ENCODE measurements around the gene APBA2.

The APBA2 gene

DNA sequence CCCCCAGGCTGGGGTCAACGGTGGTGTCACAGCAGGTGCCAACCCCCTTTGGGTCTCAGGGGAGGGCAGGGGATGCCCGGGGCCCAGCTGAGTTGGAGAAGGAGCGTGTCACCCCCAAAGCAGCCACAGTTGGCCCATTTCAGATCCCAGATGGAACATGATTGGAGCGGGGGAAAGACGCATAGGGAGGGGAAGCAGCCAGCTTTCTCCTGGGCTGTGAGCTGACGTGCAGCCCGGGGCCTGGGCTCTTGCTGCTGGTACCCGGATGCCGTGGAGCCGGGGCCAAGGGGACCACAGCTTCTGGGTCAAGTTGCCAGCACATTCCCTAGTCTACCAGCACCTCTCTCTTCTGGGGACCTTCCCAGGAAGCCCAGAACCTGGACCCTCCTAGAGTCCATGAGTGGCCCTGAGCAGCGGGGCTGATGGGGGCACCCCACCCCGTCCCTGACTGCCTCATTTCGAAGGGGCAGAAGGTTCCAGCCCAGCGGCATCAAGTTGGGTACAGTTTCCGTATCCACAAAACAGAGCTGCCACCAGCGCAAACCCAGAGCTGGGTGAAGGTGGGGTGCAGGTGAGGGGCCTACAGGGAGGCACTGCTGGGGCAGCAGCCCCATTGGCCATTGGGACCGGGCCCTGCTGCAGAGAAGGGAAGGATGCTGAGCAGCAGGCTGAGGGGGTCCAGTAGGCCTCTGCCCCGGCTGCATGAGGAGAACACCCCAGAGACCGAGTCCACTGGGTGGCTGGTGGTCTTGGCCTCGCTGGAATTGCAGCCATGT, 235.0 kb downstream of the APBA2 start:
- no peak for DNase-seq (ENCODE audit: low read depth)

- no peak for DNase-seq (ENCODE audit: low read depth)
Measured at GRCh38 chr15:29121369-29121656, 235.5 kb downstream of the APBA2 start.

GRCh38 chr15:29121907-29122306, 236.1 kb downstream of the APBA2 start:
- no peak for DNase-seq (ENCODE audit: low read depth)

DNA sequence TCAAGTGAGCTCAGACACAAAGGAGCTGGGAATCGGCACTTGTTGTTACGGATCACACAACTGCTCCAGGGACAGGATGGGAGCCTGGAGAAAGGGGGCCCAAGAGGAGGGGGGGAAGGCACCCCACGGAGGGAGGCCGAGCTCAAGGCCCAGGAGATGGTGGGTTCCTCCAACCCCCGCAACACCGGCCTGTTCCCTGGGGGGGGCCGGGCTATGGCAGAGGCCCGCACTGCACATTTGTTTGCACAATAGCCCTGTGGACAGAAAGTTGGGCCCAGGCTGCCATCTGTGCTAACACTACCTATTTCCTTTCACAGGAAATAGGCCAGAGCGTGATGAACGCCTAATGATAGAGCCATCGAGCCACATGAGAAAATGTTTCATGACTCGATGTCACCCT, 236.7 kb downstream of the APBA2 start:
- no peak for DNase-seq (ENCODE audit: low read depth)

DNA sequence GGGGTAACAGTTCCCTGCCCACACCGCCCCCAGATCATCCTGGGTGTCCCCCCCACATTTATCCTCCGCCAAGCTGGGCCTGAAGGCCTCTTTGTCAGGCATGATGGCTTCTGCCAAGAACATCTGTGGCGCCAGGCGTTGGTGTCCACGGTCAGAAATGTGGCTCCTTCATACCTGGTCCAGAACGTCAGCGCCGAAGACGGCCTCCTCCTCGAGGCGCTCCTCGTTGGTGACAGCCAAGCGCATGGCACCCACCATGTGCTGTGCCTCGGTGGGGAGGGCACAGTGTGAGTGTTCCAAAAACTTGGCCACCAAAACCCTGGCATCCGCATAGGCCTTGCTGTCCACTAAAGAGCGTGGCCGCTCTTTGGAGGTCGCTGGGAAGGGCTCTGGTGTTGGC, 237.4 kb downstream of the APBA2 start:
- DNase-seq (ENCODE audit: low read depth) = no peak

DNA sequence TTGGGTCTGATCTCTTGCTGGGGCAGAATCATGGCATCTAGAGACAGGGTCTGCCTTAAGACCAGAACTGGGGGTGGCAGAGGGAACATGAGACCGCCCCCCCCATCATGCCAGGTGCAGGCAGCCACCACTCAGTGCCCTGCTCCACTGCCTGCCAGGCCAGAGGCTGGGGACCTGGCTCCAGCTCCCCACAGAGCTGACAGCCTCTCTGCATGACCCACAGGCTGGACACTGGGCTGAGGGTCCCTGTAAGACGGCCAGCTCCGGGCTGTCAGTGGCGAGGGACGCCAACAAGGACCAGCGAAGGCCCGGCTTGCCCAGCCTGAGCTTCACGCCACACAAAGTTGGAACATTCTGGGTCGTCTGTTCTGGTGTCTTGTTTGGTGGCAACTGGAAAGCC, 238.2 kb downstream of the APBA2 start:
- DNase-seq (ENCODE audit: low read depth) = no peak

GRCh38 chr15:29124581-29125381, 239.0 kb downstream of the APBA2 start:
- no peak for DNase-seq (ENCODE audit: low read depth)

- DNase-seq (ENCODE audit: low read depth) = no peak
Measured at GRCh38 chr15:29125382-29126207, 239.8 kb downstream of the APBA2 start.

- no peak for DNase-seq (ENCODE audit: low read depth)
Measured at GRCh38 chr15:29126208-29126536, 240.4 kb downstream of the APBA2 start.

GRCh38 chr15:29126821-29127461, 241.2 kb downstream of the APBA2 start:
- DNase-seq (ENCODE audit: low read depth) = no peak

DNA sequence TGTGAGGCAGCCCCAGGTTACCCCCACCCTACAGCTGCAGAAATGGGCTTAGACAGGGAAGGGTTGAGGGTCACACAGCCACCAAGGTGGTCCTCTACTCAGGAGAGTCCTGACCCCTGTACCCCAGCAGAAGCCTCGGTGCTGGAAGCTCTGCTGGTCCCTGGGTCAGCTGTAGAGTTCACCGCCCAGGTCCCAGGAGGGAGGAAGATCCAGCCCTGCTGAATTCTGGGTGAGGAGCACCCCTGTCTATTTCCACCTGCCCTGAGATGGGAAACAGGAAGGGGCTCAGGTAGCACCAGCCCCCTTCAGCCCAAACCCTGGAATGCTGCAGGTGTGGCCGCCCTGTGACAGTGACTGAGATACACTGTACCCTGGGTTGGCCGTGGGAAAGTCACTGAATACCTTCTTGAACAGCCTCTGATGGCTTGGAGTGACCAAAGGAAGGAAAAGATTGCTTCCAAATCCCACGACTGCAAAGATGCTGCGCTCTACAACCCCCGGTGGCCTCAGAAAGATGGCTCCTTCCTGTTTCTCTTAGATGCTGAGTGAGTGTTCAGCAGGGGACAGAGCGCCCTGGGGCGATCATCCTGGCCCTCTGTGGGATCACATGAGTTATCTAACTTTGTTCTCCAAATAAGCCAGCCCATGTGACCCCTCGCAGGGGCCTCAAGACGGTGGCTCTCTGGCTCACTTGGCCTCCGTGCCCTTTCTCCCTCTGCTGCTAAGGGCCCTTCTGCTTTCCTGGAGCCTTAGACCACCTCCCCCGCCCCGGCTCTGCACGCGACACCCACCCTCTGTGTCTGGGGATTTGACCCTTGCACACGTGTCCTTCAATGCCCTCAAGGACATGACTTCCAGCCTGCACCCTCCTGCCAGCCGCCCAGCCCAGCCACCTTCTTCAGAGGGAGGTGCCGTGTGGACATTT, 242.0 kb downstream of the APBA2 start:
- no peak for DNase-seq (ENCODE audit: low read depth)

- DNase-seq (ENCODE audit: low read depth) = no peak
Measured at GRCh38 chr15:29128671-29129070, 242.9 kb downstream of the APBA2 start.

DNA sequence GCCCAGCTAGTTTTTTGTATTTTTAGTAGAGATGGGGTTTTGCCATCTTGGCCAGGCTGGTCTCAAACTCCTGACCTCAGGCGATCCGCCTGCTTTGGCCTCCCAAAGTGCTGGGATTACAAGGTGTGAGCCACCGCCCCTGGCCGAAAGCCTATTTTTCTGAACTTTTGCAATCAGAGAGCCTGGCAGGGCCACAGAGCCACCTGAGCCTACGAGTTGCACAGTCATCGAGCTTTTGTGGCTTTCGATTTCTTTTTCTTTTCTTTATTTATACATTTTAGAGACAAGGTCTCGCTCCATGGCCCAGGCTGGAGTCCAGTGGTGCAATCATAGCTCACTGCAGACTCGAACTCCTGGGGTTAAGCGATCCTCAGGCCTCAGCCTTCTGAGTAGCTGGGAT, 243.4 kb downstream of the APBA2 start:
- DNase-seq (ENCODE audit: low read depth) = no peak

GRCh38 chr15:29129926-29130325, 244.2 kb downstream of the APBA2 start:
- DNase-seq (ENCODE audit: low read depth) = no peak

- DNase-seq (ENCODE audit: low read depth) = no peak
Measured at GRCh38 chr15:29130476-29130875, 244.7 kb downstream of the APBA2 start.

- DNase-seq (ENCODE audit: low read depth) = no peak
Measured at GRCh38 chr15:29130951-29131839, 245.4 kb downstream of the APBA2 start.

DNA sequence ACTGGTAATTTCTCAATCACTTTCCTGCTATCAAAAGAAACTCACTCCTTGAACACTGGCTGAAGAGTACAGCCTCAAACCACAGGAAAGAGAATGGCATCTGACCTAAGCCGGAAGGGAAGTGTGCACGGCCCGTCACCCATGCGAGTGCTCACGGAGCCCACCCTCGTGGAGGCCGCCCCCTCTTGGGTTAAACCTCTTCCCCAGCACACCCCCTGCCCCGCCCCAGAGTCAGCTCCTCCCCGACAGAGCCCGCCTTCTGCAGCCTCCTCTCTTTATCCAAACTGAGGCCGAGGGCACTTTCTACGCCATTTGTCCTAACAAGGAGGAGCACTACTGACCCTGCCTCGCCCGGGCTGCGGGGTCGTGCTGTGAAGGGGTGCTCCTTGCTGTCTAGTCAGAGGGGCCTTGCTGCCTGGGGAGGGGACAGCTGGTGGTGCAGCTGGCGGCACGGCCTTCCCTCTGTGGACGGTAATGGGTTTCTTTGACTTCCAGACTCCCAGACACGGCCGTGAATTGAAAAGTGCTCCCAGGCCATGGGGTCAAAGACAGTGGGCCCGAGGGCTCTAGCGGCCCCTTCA, 246.2 kb downstream of the APBA2 start:
- no peak for DNase-seq (ENCODE audit: low read depth)

- DNase-seq (ENCODE audit: low read depth) = no peak
Measured at GRCh38 chr15:29132735-29133181, 247.0 kb downstream of the APBA2 start.

GRCh38 chr15:29133321-29133720, 247.5 kb downstream of the APBA2 start:
- no peak for DNase-seq (ENCODE audit: low read depth)

DNA sequence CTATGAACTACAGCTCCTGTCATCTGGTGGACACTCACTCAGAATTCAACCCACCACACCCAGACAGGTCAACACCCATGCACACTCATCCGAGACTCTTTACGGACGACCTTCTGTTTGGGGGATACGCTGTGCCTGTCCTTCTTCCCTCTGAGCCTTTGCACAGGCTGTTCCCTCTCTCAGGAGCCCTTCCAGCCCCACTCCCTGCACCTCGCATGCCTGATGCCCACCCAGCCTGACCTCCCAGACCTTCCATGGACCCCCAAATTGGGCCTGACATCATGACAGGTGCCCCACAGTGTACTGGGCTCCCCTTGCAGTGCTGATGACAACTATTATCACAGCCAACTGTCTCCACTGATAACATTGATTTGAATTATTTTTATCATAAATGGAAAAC, 248.0 kb downstream of the APBA2 start:
- DNase-seq (ENCODE audit: low read depth) = no peak

All from stromal cell of bone marrow (primary cell).